IMR-90 (cell line): ENCODE data around the gene LRRC7. TPM values are rescaled to one million over a fixed set of nuclear protein-coding genes. Genes with fewer than 3 reads are reported as not detected.

ENCODE experiments used
- ATAC-seq: fragments of 200-7000 bp; cut with Tn5 transposase; 2 replicates; pipeline ENCODE4 v1.9.1; 2020; ENCODE audit warnings: low read depth, mild to moderate bottlenecking, moderate library complexity
- BruUV-seq: library from RNA; stranded (reverse); fragments of 400-500 nt; replicated peaks from 2 replicates; lab custom pipeline; 2021; lab: Mats Ljungman, UMichigan
- CTCF ChIA-PET: fragments of 300-600 bp; formaldehyde crosslinking; extraction: SDS; loops from one replicate; lab custom pipeline; 2021; ENCODE audit warnings: antibody characterized with exemption; lab: Yijun Ruan, JAX
- POLR2A ChIA-PET: fragments of 300-600 bp; sonication (Branson Sonifier 250); formaldehyde crosslinking; loops from one replicate; lab custom pipeline; 2022; ENCODE audit warnings: antibody characterized with exemption; ENCODE audit not compliant: unreplicated experiment; lab: Charles Lee
- DNase-seq: peaks from one replicate; pipeline ENCODE4 v3.0.0; 2013
- H2AFZ ChIP-seq: replicated peaks from 2 replicates; pipeline ENCODE3; 2013; ENCODE audit warnings: low read length, mild to moderate bottlenecking; ENCODE audit not compliant: poor library complexity
- H2AK5ac ChIP-seq: 2 replicates; pipeline ENCODE4 v1.6.1; 2013; ENCODE audit warnings: low read depth, low read length, inconsistent platforms
- H2AK9ac ChIP-seq: replicated peaks from 2 replicates; pipeline ENCODE3; 2013; ENCODE audit warnings: mild to moderate bottlenecking, low read depth, low read length, moderate library complexity; ENCODE audit not compliant: poor library complexity
- H2BK120ac ChIP-seq: 2 replicates; pipeline ENCODE4 v1.6.1; 2013; ENCODE audit warnings: low read depth, low read length, inconsistent platforms
- H2BK15ac ChIP-seq: 3 replicates; pipeline ENCODE4 v1.6.1; 2013; ENCODE audit warnings: low read depth, low read length, inconsistent platforms
- H2BK20ac ChIP-seq: 2 replicates; pipeline ENCODE4 v1.6.1; 2013; ENCODE audit warnings: low read depth, mild to moderate bottlenecking, inconsistent platforms, low read length, moderate library complexity
- H2BK5ac ChIP-seq: 2 replicates; pipeline ENCODE4 v1.6.1; 2013; ENCODE audit warnings: mild to moderate bottlenecking, low read depth, low read length, inconsistent platforms; ENCODE audit not compliant: poor library complexity, severe bottlenecking
- H3K14ac ChIP-seq: replicated peaks from 2 replicates; pipeline ENCODE4 v1.6.1; 2013; ENCODE audit warnings: low read depth, low read length, inconsistent platforms
- H3K18ac ChIP-seq: 2 replicates; pipeline ENCODE4 v1.6.1; 2013; ENCODE audit warnings: low read depth, low read length, control low read depth
- H3K23ac ChIP-seq: 2 replicates; pipeline ENCODE4 v1.6.1; 2013; ENCODE audit warnings: low read depth, low read length, inconsistent platforms
- H3K27ac ChIP-seq: 2 replicates; pipeline ENCODE4 v1.5.1; 2013; ENCODE audit warnings: mild to moderate bottlenecking, control low read depth, low read length; ENCODE audit not compliant: insufficient read depth
- H3K27me3 ChIP-seq: 2 replicates; pipeline ENCODE4 v1.6.1; 2013; ENCODE audit warnings: low read length; ENCODE audit not compliant: control insufficient read depth, insufficient read depth
- H3K36me3 ChIP-seq: 2 replicates; pipeline ENCODE4 v1.6.1; 2013; ENCODE audit warnings: low read length, mixed read lengths; ENCODE audit not compliant: control insufficient read depth, insufficient read depth
- H3K4ac ChIP-seq: 2 replicates; pipeline ENCODE4 v1.6.1; 2013; ENCODE audit warnings: low read depth, low read length, inconsistent platforms
- H3K4me1 ChIP-seq: 2 replicates; pipeline ENCODE4 v1.6.1; 2013; ENCODE audit warnings: low read length, mixed read lengths; ENCODE audit not compliant: control insufficient read depth, insufficient read depth
- H3K4me2 ChIP-seq: 2 replicates; pipeline ENCODE4 v1.6.1; 2013; ENCODE audit warnings: low read depth, mild to moderate bottlenecking, control low read depth, low read length, moderate library complexity
- H3K4me3 ChIP-seq: 2 replicates; pipeline ENCODE4 v1.5.1; 2013; ENCODE audit warnings: low read depth, mild to moderate bottlenecking, control low read depth, low read length, moderate library complexity; ENCODE audit not compliant: insufficient read depth
- H3K56ac ChIP-seq: 2 replicates; pipeline ENCODE4 v1.6.1; 2013; ENCODE audit warnings: low read length, inconsistent platforms; ENCODE audit not compliant: insufficient read depth; ENCODE audit errors: extremely low read depth
- H3K79me1 ChIP-seq, 2 experiments: 2 replicates each; pipeline ENCODE4 v1.6.1; 2013; ENCODE audit warnings: low read length in 2 of 2, inconsistent platforms in 1 of 2, low read depth in 1 of 2
- H3K9ac ChIP-seq: 2 replicates; pipeline ENCODE4 v1.6.1; 2013; ENCODE audit warnings: low read depth, low read length, control low read depth
- H3K9me1 ChIP-seq: 2 replicates; pipeline ENCODE4 v1.6.1; 2013; ENCODE audit warnings: low read length, inconsistent platforms; ENCODE audit not compliant: insufficient read depth
- H3K9me3 ChIP-seq: 2 replicates; pipeline ENCODE4 v1.6.1; 2013; ENCODE audit warnings: low read length; ENCODE audit not compliant: control insufficient read depth, insufficient read depth
- H4K20me1 ChIP-seq: 2 replicates; pipeline ENCODE4 v1.6.1; 2013; ENCODE audit warnings: low read length, inconsistent platforms; ENCODE audit not compliant: insufficient read depth
- H4K5ac ChIP-seq: 2 replicates; pipeline ENCODE4 v1.6.1; 2013; ENCODE audit warnings: mild to moderate bottlenecking, low read depth, low read length, control low read depth
- H4K8ac ChIP-seq, 2 experiments: 2 replicates each; pipeline ENCODE4 v1.6.1; 2013; ENCODE audit warnings: low read depth in 2 of 2, low read length in 2 of 2, control low read depth in 1 of 2, inconsistent platforms in 1 of 2
- H4K91ac ChIP-seq: 2 replicates; pipeline ENCODE4 v1.6.1; 2013; ENCODE audit warnings: low read depth, low read length, inconsistent platforms; ENCODE audit not compliant: insufficient read depth
- BHLHE40 ChIP-seq: fragments of 150-350 bp; IDR thresholded peaks from 2 replicates; pipeline ENCODE4 v1.6.1; 2016; ENCODE audit warnings: mild to moderate bottlenecking, low read depth, low read length
- CEBPB ChIP-seq: IDR thresholded peaks from 2 replicates; pipeline ENCODE4 v1.6.1; 2012; ENCODE audit warnings: low read depth, low read length, improper control_type of control experiment
- CHD1 ChIP-seq: IDR thresholded peaks from 2 replicates; pipeline ENCODE4 v1.6.1; 2012; ENCODE audit warnings: low read depth, low read length, improper control_type of control experiment
- CTCF ChIP-seq: conservative IDR thresholded peaks from 2 replicates; pipeline ENCODE4 v1.5.1; 2012; ENCODE audit warnings: mild to moderate bottlenecking, low read depth, low read length, improper control_type of control experiment
- FOS ChIP-seq: fragments of 150-350 bp; IDR thresholded peaks from 2 replicates; pipeline ENCODE4 v1.6.1; 2016; ENCODE audit warnings: low read depth, low read length
- RCOR1 ChIP-seq: IDR thresholded peaks from 2 replicates; pipeline ENCODE4 v1.6.1; 2012; ENCODE audit warnings: mild to moderate bottlenecking, low read length, improper control_type of control experiment; ENCODE audit not compliant: insufficient replicate concordance
- WGBS, 2 experiments: methylation state at CpG; one replicate each; pipeline versions ENCODE4 v1.1.5 to v1.1.7; 2013; ENCODE audit warnings: missing lambda C conversion rate in 2 of 2; ENCODE audit not compliant: insufficient read length in 1 of 2; ENCODE audit errors: extremely low coverage in 2 of 2; 5-methylcytosine and 5-hydroxymethylcytosine counted together
- dilution Hi-C: fragments of 300-500 bp; cut with HindIII; formaldehyde crosslinking; loops from one replicate; pipeline ENCODE4 v1.14.3; 2018; ENCODE audit warnings: low sequenced_read_pairs; ENCODE audit not compliant: unreplicated experiment
- in situ Hi-C: fragments of 300-500 bp; cut with MboI; formaldehyde crosslinking; loops from 3 replicates; pipeline ENCODE4 v1.14.3; 2019; ENCODE audit warnings: low sequenced_read_pairs, inconsistent platforms, mixed read lengths
- intact Hi-C: fragments of 100-400 bp; cut with micrococcal nuclease; formaldehyde crosslinking; loops from 2 replicates; pipeline ENCODE4 v1.10.0; 2022
- polyA plus RNA-seq, 3 experiments: library from polyadenylated mRNA; depleted of rRNA; stranded (reverse); fragments of >200 nt; gene quantifications; 2 replicates each; pipeline ENCODE4 v1.2.3, GENCODE V29; 2012; ENCODE audit warnings: low replicate concordance in 1 of 3
- total RNA-seq: library from RNA; depleted of rRNA; stranded (reverse); fragments of >200 nt; gene quantifications from 2 replicates; pipeline ENCODE4 v1.2.3, GENCODE V29; 2012
- TF ChIP-seq, protein P1 (sequence below): fragments of 150-350 bp; IDR thresholded peaks from 2 replicates; pipeline ENCODE4 v1.6.1; 2016; ENCODE audit warnings: low read depth, mild to moderate bottlenecking, low read length, moderate library complexity, borderline replicate concordance

LRRC7 gene
- total and polyA plus RNA-seq, 2 of the 4 experiments (the other 2 are of a cell fraction), result under 0.01 to 0.02 TPM

DNA sequence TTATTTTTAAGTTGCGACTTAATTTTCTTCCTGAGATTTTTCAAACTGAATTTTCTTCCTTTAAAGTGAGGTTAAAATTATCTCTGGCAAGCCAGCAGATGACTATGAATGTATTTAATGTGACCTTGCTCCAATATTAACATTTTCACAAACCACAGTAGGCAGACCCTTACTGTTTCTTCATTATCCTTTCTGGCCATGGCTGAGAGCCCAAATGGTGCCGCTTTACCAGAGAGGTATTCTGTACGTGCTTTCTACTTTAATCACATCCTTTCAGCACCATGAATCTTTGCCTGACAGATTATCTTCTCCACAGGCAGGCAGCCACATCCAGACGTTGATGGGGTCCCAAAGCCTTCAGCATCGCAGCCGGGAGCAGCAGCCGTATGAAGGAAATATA lies 508.0 kb downstream of the LRRC7 start:
- 71% methylated on average over 1 of the region's 7 CpGs; no CpG with 5 or more reads in 1 of the 2 experiments for WGBS, 2 experiments
- Histone ChIP-seq H3K27ac (no peak overlapping the region), H3K4me2 (no peak overlapping the region), H2BK20ac (no peak overlapping the region), H4K91ac (no peak overlapping the region), H4K8ac (no peak overlapping the region), H2AK5ac (no peak overlapping the region), H3K9me3 (no peaks in the 10 kb centered on the region), H3K14ac (no peak overlapping the region), H3K4ac (no peak overlapping the region), H3K36me3 (no peaks in the 10 kb centered on the region), H3K79me1 (no peaks in the 10 kb centered on the region), H3K4me1 (peaks cover 6% of the 10 kb centered on the region), H2BK5ac (no peak overlapping the region), H2BK15ac (no peak overlapping the region), H3K4me3 (no peak overlapping the region), H3K18ac (no peak overlapping the region), H3K56ac (no peak overlapping the region), H3K9ac (no peak overlapping the region), H3K23ac (no peak overlapping the region), H3K9me1 (0 out of 2 replicates have a peak, but pooled peaks cover 1% of the 10 kb centered on the region), H2AFZ (peak overlapping the region; percentile 13), H2AK9ac (no peak overlapping the region), H4K20me1 (no peaks in the 10 kb centered on the region), H4K5ac (no peak overlapping the region), H3K27me3 (no peaks in the 10 kb centered on the region), H2BK120ac (no peak overlapping the region)
- DNase-seq (no peak), ATAC-seq (no peak)
- BruUV-seq, result no TSS peak
- in situ Hi-C loops (no loop called here), intact Hi-C loops (no loop called here), dilution Hi-C loops (no loop called here)
- TF ChIP-seq, protein P1, sequence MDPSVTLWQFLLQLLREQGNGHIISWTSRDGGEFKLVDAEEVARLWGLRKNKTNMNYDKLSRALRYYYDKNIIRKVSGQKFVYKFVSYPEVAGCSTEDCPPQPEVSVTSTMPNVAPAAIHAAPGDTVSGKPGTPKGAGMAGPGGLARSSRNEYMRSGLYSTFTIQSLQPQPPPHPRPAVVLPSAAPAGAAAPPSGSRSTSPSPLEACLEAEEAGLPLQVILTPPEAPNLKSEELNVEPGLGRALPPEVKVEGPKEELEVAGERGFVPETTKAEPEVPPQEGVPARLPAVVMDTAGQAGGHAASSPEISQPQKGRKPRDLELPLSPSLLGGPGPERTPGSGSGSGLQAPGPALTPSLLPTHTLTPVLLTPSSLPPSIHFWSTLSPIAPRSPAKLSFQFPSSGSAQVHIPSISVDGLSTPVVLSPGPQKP, result no peak
- TF ChIP-seq CHD1 (no peak), CTCF (no peak), FOS (no peak), BHLHE40 (no peak), CEBPB (no peak), RCOR1 (no peak)
- ChIA-PET POLR2A (no interaction called here), CTCF (no interaction called here)
